ENCODE results near the gene ZNF784. TPM values are rescaled to one million over a fixed set of nuclear protein-coding genes. Genes with fewer than 3 reads are reported as not detected.

ZNF784 gene
- total and polyA plus RNA-seq, 2 donors (not counting 3 experiments of a cell fraction or from before 2014, with no cell fraction given), result 4.9 TPM

GRCh38 chr19:55647732-55648584 is 23.6 kb upstream of the ZNF784 start, which contains the start of gene CCDC106:
CCDC106 (plus strand) TSS chr19:55648212; CDS start chr19:55649047, 835 bp downstream.
- FAIRE-seq (peak; percentile 71), DNase-seq (ENCODE audit: low read depth, low spot score) (peak; percentile 71)
- Histone ChIP-seq H3K36me3 (ENCODE audit: control insufficient read depth in 2 of 2, extremely low read depth in 1 of 2, insufficient read depth in 2 of 2, low read length in 2 of 2) (peaks cover 3 to 12% of the 10 kb centered on the region in 2 experiments), H4K20me1 (replicated peaks; ENCODE audit: control insufficient read depth, extremely low read depth, insufficient read depth, low read length) (no peaks in the 10 kb centered on the region), H3K27ac (ENCODE audit: insufficient read depth, low read depth, low read length) (no peak within 1 kb of the TSS), H3K4me1 (ENCODE audit: control insufficient read depth, extremely low read depth, insufficient read depth, low read length) (peaks cover 21% of the 10 kb centered on the region), H3K27me3 (ENCODE audit: control insufficient read depth in 2 of 2, insufficient read depth in 2 of 2, low read length in 2 of 2) (no peaks in the 10 kb centered on the region), H3K9me1 (replicated peaks; ENCODE audit: control insufficient read depth, extremely low read depth, insufficient read depth, low read length) (no peaks in the 10 kb centered on the region), H3K4me3 (replicated peaks in 1 of 3; ENCODE audit: insufficient read depth in 1 of 3, low read depth in 1 of 3, low read length in 3 of 3) (peak within 1 kb of the TSS; percentile 71 to 82 (median 77)), H2AFZ (ENCODE audit: low read depth, low read length) (peak within 1 kb of the TSS; percentile 97), H3K4me2 (ENCODE audit: insufficient read depth, low read length) (peak within 1 kb of the TSS; percentile 60), H3K9me3 (replicated peaks; ENCODE audit: control insufficient read depth, insufficient read depth, low read length) (no peaks in the 10 kb centered on the region), H3K79me2 (ENCODE audit: control insufficient read depth, insufficient read depth, low read length) (peaks cover 18% of the 10 kb centered on the region), H3K9ac (replicated peaks; ENCODE audit: extremely low read depth, insufficient read depth, low read length) (peak within 1 kb of the TSS; percentile 61)
- dilution Hi-C loops (cut with MboI; ENCODE audit: extremely low pct_ligation_motif_present, low sequenced_read_pairs), result no loop called here
- POLR2A ChIA-PET, result no interaction called here
- no peak for TF ChIP-seq POLR2AphosphoS5 (IDR thresholded peaks at IDR 0.05; ENCODE audit: insufficient read depth, low read depth, low read length)
- no peak for TF ChIP-seq EZH2 (IDR thresholded peaks at IDR 0.05; ENCODE audit: borderline replicate concordance, low read depth, low read length, severe bottlenecking)
- TF ChIP-seq MYC (IDR thresholded peaks at IDR 0.05; ENCODE audit: low read depth, low read length), result no peak
- no peak for TF ChIP-seq POLR2A (IDR thresholded peaks at IDR 0.05; ENCODE audit: low read depth, low read length)
- no peak for TF ChIP-seq CTCF (IDR thresholded peaks at IDR 0.05; ENCODE audit: extremely low read depth in 1 of 2, insufficient read depth in 1 of 2, low read depth in 1 of 2, low read length in 2 of 2)
- TF ChIP-seq MAX (IDR thresholded peaks at IDR 0.05; ENCODE audit: insufficient read depth, insufficient read length), result no peak
- TF ChIP-seq FOS (IDR thresholded peaks at IDR 0.05; ENCODE audit: borderline replicate concordance, insufficient read depth, low read length), result no peak
- TF ChIP-seq GATA2 (IDR thresholded peaks at IDR 0.05; ENCODE audit: insufficient read depth, insufficient read length, low read depth, low read length), result no peak
- no peak for TF ChIP-seq JUN (IDR thresholded peaks at IDR 0.05; ENCODE audit: borderline replicate concordance, insufficient read depth, insufficient read length, low read depth)
- BruUV-seq (replicated peaks), result no TSS peak
- CTCF ChIA-PET, result interaction anchor here (0.8 to 2.1 kb wide), 7 partner anchors 9 to 24 kb away, joined by 3 to 14 read pairs (median 4); no protein-coding TSS in a partner anchor
- intact Hi-C loops (cut with micrococcal nuclease), result no loop called here

Measured in endothelial cell of umbilical vein (primary cell).